ENCODE results near the gene TINCR. TPM values are rescaled to one million over a fixed set of nuclear protein-coding genes. Genes with fewer than 3 reads are reported as not detected.

Gene TINCR
- polyA plus RNA-seq, 2 of the 4 experiments (the other 2 are of a cell fraction): 1.2 to 1.8 TPM

DNA sequence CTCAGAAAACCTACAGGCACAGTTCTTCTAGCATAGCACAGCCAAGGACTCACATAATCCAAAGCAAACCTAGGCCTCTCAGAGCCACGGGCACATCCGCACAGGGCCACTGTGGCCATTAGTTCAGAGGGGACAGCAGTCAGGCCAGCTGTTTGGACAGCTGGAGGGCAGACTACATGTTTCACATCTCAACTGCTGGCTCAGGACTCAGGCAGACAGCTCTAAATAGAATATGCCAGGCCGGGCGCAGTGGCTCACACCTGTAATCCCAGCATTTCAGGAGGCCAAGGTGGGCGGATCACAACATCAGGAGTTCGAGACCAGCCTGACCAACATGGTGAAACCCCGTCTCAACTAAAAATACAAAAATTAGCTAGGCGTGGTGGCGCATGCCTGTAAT is 28.0 kb upstream of the TINCR start (continued):
- TF ChIP-seq MAZ (IDR thresholded peaks at IDR 0.05; ENCODE audit: borderline replicate concordance, low read depth, low read length): no peak
- no peak for TF ChIP-seq RFX5 (IDR thresholded peaks at IDR 0.05)

DNA sequence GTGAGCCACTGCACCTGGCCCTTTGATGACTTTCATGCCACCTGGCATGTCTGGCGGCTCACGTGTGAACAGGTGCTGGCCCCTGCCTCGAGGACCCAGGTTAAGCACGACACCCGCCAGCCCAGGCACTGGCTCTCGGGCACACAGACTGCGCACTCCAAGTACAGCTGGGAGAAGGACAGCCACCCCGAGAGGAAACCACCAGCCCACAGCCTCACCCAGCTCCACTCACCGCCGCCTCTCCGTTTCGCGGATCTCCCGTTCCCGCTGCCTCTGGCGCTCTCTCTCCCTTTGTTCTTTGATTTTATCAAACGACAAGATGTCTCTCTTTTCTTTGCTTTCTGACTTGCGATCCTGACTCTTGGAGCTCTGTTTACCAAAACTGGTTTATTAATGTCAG is 27.4 kb upstream of the TINCR start:
- no peaks in the 10 kb centered on the region for H3K9me3 ChIP-seq
- FAIRE-seq: no peak
- H3K4me2 ChIP-seq: no peak overlapping the region
- ChIA-PET CTCF (interaction anchor here (1.0 kb wide), 1 partner anchor 9 kb away, joined by 3 read pairs; no protein-coding TSS in a partner anchor), POLR2A (no interaction called here)
- WGBS (ENCODE audit: missing lambda C conversion rate): 95% methylated on average over 15 of the region's 18 CpGs
- ATAC-seq: no peak
- no peak overlapping the region for H3K4me3 ChIP-seq
- H3K4me1 ChIP-seq: no peaks in the 10 kb centered on the region
- TF ChIP-seq EHMT2 (IDR thresholded peaks at IDR 0.05; ENCODE audit: low read depth) (no peak), ZC3H11A (IDR thresholded peaks at IDR 0.05) (no peak), ZSCAN20 (CRISPR knock-in tag; IDR thresholded peaks at IDR 0.05) (no peak), ESRRA (IDR thresholded peaks at IDR 0.05; ENCODE audit: borderline replicate concordance, low read length) (no peak)
- TF ChIP-seq, protein P1, sequence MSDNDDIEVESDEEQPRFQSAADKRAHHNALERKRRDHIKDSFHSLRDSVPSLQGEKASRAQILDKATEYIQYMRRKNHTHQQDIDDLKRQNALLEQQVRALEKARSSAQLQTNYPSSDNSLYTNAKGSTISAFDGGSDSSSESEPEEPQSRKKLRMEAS (IDR thresholded peaks at IDR 0.05): no peak
- TF ChIP-seq, protein P2, sequence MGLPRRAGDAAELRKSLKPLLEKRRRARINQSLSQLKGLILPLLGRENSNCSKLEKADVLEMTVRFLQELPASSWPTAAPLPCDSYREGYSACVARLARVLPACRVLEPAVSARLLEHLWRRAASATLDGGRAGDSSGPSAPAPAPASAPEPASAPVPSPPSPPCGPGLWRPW (IDR thresholded peaks at IDR 0.05): no peak
- no peak overlapping the region for H3K27ac ChIP-seq
- DNase-seq (ENCODE audit: low read depth in 1 of 2, low spot score in 1 of 2): no peak

DNA sequence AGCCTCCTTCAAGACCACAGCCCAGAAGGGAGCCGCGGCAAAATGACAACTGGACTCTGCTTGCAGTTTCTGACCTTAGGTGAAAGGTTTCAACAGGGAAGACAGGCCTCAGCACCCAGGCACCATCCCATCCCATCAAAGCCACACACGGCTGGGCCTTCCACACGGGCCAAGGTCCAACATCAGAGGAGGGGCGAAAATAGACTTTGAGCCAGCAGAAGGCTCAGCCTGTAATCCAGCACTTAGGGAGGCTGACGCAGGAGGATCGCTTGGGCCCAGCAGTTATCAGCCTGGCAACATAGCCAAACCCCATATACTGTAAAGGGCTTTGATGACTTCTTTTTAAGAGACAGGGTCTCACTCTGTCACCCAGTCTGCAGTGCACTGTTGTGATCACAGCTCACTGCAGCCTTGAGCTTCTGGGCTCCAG is 26.8 kb upstream of the TINCR start:
- no peak for TF ChIP-seq HOXB5 (CRISPR knock-in tag; IDR thresholded peaks at IDR 0.05)
- TF ChIP-seq HOXA7 (CRISPR knock-in tag; IDR thresholded peaks at IDR 0.05): no peak
- no peak for TF ChIP-seq KDM1A (IDR thresholded peaks at IDR 0.05; ENCODE audit: low read depth)
- TF ChIP-seq RFX5 (IDR thresholded peaks at IDR 0.05): no peak
- TF ChIP-seq BHLHE40 (IDR thresholded peaks at IDR 0.05; ENCODE audit: low read depth, low read length): no peak
- no peak for TF ChIP-seq ZFP36 (IDR thresholded peaks at IDR 0.05; ENCODE audit: borderline replicate concordance, partially characterized antibody)
- no peak for TF ChIP-seq NPAS2 (CRISPR knock-in tag; IDR thresholded peaks at IDR 0.05; ENCODE audit: borderline replicate concordance)
- TF ChIP-seq EP300 (IDR thresholded peaks at IDR 0.05): no peak
- no peak for TF ChIP-seq HEYL (CRISPR knock-in tag; IDR thresholded peaks at IDR 0.05)
- TF ChIP-seq JUNB (IDR thresholded peaks at IDR 0.05): no peak
- no peak for TF ChIP-seq CHD2 (IDR thresholded peaks at IDR 0.05; ENCODE audit: low read length, partially characterized antibody)
- no peak for TF ChIP-seq TP53 (CRISPR knock-in tag; IDR thresholded peaks at IDR 0.05)
- TF ChIP-seq, protein P3, sequence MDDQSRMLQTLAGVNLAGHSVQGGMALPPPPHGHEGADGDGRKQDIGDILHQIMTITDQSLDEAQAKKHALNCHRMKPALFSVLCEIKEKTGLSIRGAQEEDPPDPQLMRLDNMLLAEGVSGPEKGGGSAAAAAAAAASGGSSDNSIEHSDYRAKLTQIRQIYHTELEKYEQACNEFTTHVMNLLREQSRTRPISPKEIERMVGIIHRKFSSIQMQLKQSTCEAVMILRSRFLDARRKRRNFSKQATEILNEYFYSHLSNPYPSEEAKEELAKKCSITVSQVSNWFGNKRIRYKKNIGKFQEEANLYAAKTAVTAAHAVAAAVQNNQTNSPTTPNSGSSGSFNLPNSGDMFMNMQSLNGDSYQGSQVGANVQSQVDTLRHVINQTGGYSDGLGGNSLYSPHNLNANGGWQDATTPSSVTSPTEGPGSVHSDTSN (IDR thresholded peaks at IDR 0.05): no peak
- TF ChIP-seq EHF (CRISPR knock-in tag; IDR thresholded peaks at IDR 0.05): no peak
- no peak for TF ChIP-seq MYC (IDR thresholded peaks at IDR 0.05; ENCODE audit: borderline replicate concordance, low read length)
- no peak for TF ChIP-seq TFCP2L1 (CRISPR knock-in tag; IDR thresholded peaks at IDR 0.05)
- no peak for TF ChIP-seq RAD21 (conservative IDR thresholded peaks at IDR 0.05 in 1 of 2, IDR thresholded peaks at IDR 0.05 in 1 of 2)

More for the DNA sequence above, 26.8 kb upstream of the TINCR start:
- Histone ChIP-seq H3K4me3 (no peak overlapping the region), H3K9me3 (no peaks in the 10 kb centered on the region), H3K27ac (no peak overlapping the region), H3K4me1 (no peaks in the 10 kb centered on the region), H3K4me2 (no peak overlapping the region)
- ChIA-PET CTCF (interaction anchor here (1.0 kb wide), 1 partner anchor 10 kb away, joined by 3 read pairs; no protein-coding TSS in a partner anchor), POLR2A (no interaction called here)
- ATAC-seq (no peak), DNase-seq (ENCODE audit: low read depth in 1 of 2, low spot score in 1 of 2) (no peak), FAIRE-seq (no peak)
- 95% methylated on average over 7 of the region's 7 CpGs for WGBS (ENCODE audit: missing lambda C conversion rate)
